Parathyroid adenoma (tissue), 2 donors: ENCODE results near the gene TRMT10B.
"Not testable (repeated sequence)": the region's sequence is repeated elsewhere in the genome, so short reads cannot be mapped to it uniquely, and the experiment has no call there.

ENCODE experiments used
- H2AFZ ChIP-seq: fragments of 300-600 bp; sonication (generic); one replicate; pipeline ENCODE4 v1.7.0; 2017; ENCODE audit warnings: antibody characterized with exemption, mild to moderate bottlenecking
- H3K27ac ChIP-seq: fragments of 300-600 bp; sonication (generic); one replicate; pipeline ENCODE4 v1.7.0; 2017
- H3K27me3 ChIP-seq: fragments of 300-600 bp; sonication (generic); one replicate; pipeline ENCODE4 v1.7.0; 2017; ENCODE audit warnings: low read length; ENCODE audit not compliant: control insufficient read depth, insufficient read depth
- H3K36me3 ChIP-seq: fragments of 300-600 bp; sonication (generic); one replicate; pipeline ENCODE4 v1.7.0; 2017; ENCODE audit warnings: low read length; ENCODE audit not compliant: control insufficient read depth, insufficient read depth
- H3K4me1 ChIP-seq: fragments of 300-600 bp; sonication (generic); one replicate; pipeline ENCODE4 v1.7.0; 2017; ENCODE audit warnings: control low read depth
- H3K4me2 ChIP-seq: fragments of 300-600 bp; sonication (generic); one replicate; pipeline ENCODE4 v1.7.0; 2017; ENCODE audit warnings: low read length
- H3K4me3 ChIP-seq: fragments of 300-600 bp; sonication (generic); one replicate; pipeline ENCODE4 v1.7.0; 2017; ENCODE audit warnings: low read depth, low read length
- H3K79me2 ChIP-seq: fragments of 300-600 bp; sonication (generic); one replicate; pipeline ENCODE4 v1.7.0; 2017; ENCODE audit warnings: control low read depth
- H3K9ac ChIP-seq: fragments of 300-600 bp; sonication (generic); one replicate; pipeline ENCODE4 v1.7.0; 2017; ENCODE audit warnings: mild to moderate bottlenecking
- H3K9me3 ChIP-seq: fragments of 300-600 bp; sonication (generic); one replicate; pipeline ENCODE4 v1.7.0; 2017; ENCODE audit warnings: low read length; ENCODE audit not compliant: control insufficient read depth
- CTCF ChIP-seq: fragments of 300-600 bp; sonication (generic); IDR thresholded peaks from one replicate; pipeline ENCODE4 v1.7.0; 2017; ENCODE audit warnings: antibody characterized with exemption, mild to moderate bottlenecking
- donor health status: primary hyperparathyroidism.

TRMT10B gene

GRCh38 chr9:37801959-37802711 lies 48.5 kb downstream of the TRMT10B start:
- no peaks in the 10 kb centered on the region for H3K27me3 ChIP-seq
- peaks cover 20% of the 10 kb centered on the region for H3K79me2 ChIP-seq
- H3K9ac ChIP-seq, result no peak overlapping the region
- peak overlapping the region; percentile 95 for H3K4me2 ChIP-seq
- no peak for TF ChIP-seq CTCF
- no peak overlapping the region for H2AFZ ChIP-seq
- no peaks in the 10 kb centered on the region for H3K4me1 ChIP-seq
- H3K27ac ChIP-seq, result no peak overlapping the region
- no peaks in the 10 kb centered on the region for H3K36me3 ChIP-seq
- H3K4me3 ChIP-seq, result peak overlapping the region; percentile 76
- H3K9me3 ChIP-seq, result no peaks in the 10 kb centered on the region

GRCh38 chr9:37806271-37806670 lies 52.7 kb downstream of the TRMT10B start:
- Histone ChIP-seq H3K4me2 (no peak overlapping the region), H3K27me3 (no peaks in the 10 kb centered on the region), H3K79me2 (peaks cover 31% of the 10 kb centered on the region), H3K36me3 (no peaks in the 10 kb centered on the region), H2AFZ (no peak overlapping the region), H3K9ac (no peak overlapping the region), H3K9me3 (no peaks in the 10 kb centered on the region), H3K4me3 (no peak overlapping the region), H3K4me1 (no peaks in the 10 kb centered on the region), H3K27ac (no peak overlapping the region)
- TF ChIP-seq CTCF, result no peak

GRCh38 chr9:37809676-37810075 lies 56.1 kb downstream of the TRMT10B start:
- H3K27ac ChIP-seq, H3K4me3 ChIP-seq, H2AFZ ChIP-seq, H3K27me3 ChIP-seq, H3K4me1 ChIP-seq, H3K9ac ChIP-seq, H3K36me3 ChIP-seq, H3K9me3 ChIP-seq, H3K4me2 ChIP-seq: not testable (repeated sequence)
- peaks cover 15% of the 10 kb centered on the region for H3K79me2 ChIP-seq

GRCh38 chr9:37811906-37812476 lies 58.4 kb downstream of the TRMT10B start:
- H3K27me3 ChIP-seq, result no peaks in the 10 kb centered on the region
- H3K36me3 ChIP-seq, result no peaks in the 10 kb centered on the region
- H2AFZ ChIP-seq, result no peak overlapping the region
- no peaks in the 10 kb centered on the region for H3K9me3 ChIP-seq
- TF ChIP-seq CTCF, result no peak
- H3K79me2 ChIP-seq, result peaks cover 10% of the 10 kb centered on the region
- no peak overlapping the region for H3K27ac ChIP-seq
- H3K4me2 ChIP-seq, result no peak overlapping the region
- H3K4me1 ChIP-seq, result no peaks in the 10 kb centered on the region
- no peak overlapping the region for H3K4me3 ChIP-seq
- no peak overlapping the region for H3K9ac ChIP-seq

- no peaks in the 10 kb centered on the region for H3K27me3 ChIP-seq
- H3K4me3 ChIP-seq, result no peak overlapping the region
- no peak overlapping the region for H2AFZ ChIP-seq
- H3K9me3 ChIP-seq, result no peaks in the 10 kb centered on the region
- H3K4me1 ChIP-seq, result no peaks in the 10 kb centered on the region
- TF ChIP-seq CTCF, result no peak
- H3K36me3 ChIP-seq, result no peaks in the 10 kb centered on the region
- H3K9ac ChIP-seq, result no peak overlapping the region
- no peak overlapping the region for H3K4me2 ChIP-seq
- no peak overlapping the region for H3K27ac ChIP-seq
- peaks cover 8% of the 10 kb centered on the region for H3K79me2 ChIP-seq
These were observed 59.3 kb downstream of the TRMT10B start for GRCh38 chr9:37812773-37813379.
